ENCODE results near the gene RBBP4.

DNA sequence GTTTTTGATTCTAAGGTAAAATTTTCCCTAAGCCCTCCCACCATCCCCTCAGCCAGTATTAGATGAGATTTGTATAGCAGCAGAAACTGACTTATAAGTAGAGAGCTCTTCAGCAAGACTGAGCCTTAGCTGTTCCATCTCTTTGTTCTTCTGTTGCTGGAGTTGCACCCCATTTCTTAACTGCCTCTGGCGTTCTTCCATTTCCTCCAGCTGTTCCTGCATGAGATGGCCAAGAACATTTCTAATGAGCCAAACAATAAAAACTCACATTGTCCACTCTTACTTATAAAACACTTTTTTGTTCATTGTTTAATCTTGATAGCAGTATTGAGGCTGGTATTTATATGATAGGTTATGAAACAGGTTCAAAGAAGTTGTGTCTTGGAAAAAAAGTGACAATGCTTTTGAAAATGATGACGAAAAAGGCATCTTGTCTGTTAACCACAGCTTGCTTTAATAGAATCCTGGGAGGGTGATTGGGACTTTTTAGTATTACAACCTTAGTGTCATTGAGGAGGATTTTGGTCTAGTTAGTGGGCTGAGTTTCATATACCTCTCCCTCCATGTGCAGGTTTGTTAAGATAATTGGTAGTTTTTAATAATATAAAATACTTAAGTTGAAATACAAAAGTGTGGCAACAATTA, 33.3 kb downstream of the RBBP4 start:
- TF ChIP-seq, protein P1, sequence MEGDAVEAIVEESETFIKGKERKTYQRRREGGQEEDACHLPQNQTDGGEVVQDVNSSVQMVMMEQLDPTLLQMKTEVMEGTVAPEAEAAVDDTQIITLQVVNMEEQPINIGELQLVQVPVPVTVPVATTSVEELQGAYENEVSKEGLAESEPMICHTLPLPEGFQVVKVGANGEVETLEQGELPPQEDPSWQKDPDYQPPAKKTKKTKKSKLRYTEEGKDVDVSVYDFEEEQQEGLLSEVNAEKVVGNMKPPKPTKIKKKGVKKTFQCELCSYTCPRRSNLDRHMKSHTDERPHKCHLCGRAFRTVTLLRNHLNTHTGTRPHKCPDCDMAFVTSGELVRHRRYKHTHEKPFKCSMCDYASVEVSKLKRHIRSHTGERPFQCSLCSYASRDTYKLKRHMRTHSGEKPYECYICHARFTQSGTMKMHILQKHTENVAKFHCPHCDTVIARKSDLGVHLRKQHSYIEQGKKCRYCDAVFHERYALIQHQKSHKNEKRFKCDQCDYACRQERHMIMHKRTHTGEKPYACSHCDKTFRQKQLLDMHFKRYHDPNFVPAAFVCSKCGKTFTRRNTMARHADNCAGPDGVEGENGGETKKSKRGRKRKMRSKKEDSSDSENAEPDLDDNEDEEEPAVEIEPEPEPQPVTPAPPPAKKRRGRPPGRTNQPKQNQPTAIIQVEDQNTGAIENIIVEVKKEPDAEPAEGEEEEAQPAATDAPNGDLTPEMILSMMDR (conservative IDR thresholded peaks at IDR 0.05; ENCODE audit: low read length), result no peak
- TF ChIP-seq EZH2phosphoT487 (IDR thresholded peaks at IDR 0.05; ENCODE audit: borderline replicate concordance), result no peak

Data from Loucy (cell line).